A549 (cell line): ENCODE data around the gene CETP.

Source experiments
- BCL3 ChIP-seq: fragments of >200 bp; sonication (Bioruptor Twin); formaldehyde crosslinking; IDR thresholded peaks from 3 replicates; pipeline ENCODE4 v1.6.1; 2016
- BHLHE40 ChIP-seq: IDR thresholded peaks from 2 replicates; pipeline ENCODE4 v1.6.1; 2012; ENCODE audit warnings: low read depth, low read length, inconsistent platforms
- CTCF ChIP-seq: fragments of >200 bp; sonication (Bioruptor Twin); formaldehyde crosslinking; IDR thresholded peaks from 3 replicates; pipeline ENCODE4 v1.5.1; 2016
- JUNB ChIP-seq: fragments of >200 bp; sonication (Bioruptor Twin); formaldehyde crosslinking; IDR thresholded peaks from 2 replicates; pipeline ENCODE4 v1.6.1; 2016
- MYC ChIP-seq: IDR thresholded peaks from 2 replicates; pipeline ENCODE4 v1.6.1; 2012; ENCODE audit warnings: mild to moderate bottlenecking, inconsistent platforms, low read length, improper control_type of control experiment, borderline replicate concordance
- POLR2A ChIP-seq: IDR thresholded peaks from 2 replicates; pipeline ENCODE4 v1.6.1; 2012; ENCODE audit warnings: mild to moderate bottlenecking, low read length
- RAD21 ChIP-seq, 2 experiments: fragments of >200 bp in 1 of 2; sonication (Bioruptor Twin) in 1 of 2; formaldehyde crosslinking in 1 of 2; IDR thresholded peaks in 1 of 2; conservative IDR thresholded peaks in 1 of 2; 2 replicates in 1 of 2; 3 replicates in 1 of 2; pipeline ENCODE4 v1.6.1; 2012 to 2018; ENCODE audit warnings: inconsistent platforms in 1 of 2
- RCOR1 ChIP-seq: fragments of 150-350 bp; IDR thresholded peaks from 2 replicates; pipeline ENCODE4 v1.6.1; 2014; ENCODE audit warnings: antibody characterized with exemption, low read length, low read depth
- SMC3 ChIP-seq: fragments of >200 bp; sonication (Bioruptor Twin); formaldehyde crosslinking; IDR thresholded peaks from 3 replicates; pipeline ENCODE4 v1.6.1; 2018; ENCODE audit warnings: inconsistent platforms
- ZC3H11A ChIP-seq: fragments of 450-650 bp; IDR thresholded peaks from 2 replicates; pipeline ENCODE4 v1.6.1; 2014; ENCODE audit warnings: antibody characterized with exemption, mild to moderate bottlenecking
- TF ChIP-seq, protein P1 (sequence below): fragments of 450-650 bp; IDR thresholded peaks from 2 replicates; pipeline ENCODE4 v1.6.1; 2014; ENCODE audit warnings: antibody characterized with exemption

DNA sequence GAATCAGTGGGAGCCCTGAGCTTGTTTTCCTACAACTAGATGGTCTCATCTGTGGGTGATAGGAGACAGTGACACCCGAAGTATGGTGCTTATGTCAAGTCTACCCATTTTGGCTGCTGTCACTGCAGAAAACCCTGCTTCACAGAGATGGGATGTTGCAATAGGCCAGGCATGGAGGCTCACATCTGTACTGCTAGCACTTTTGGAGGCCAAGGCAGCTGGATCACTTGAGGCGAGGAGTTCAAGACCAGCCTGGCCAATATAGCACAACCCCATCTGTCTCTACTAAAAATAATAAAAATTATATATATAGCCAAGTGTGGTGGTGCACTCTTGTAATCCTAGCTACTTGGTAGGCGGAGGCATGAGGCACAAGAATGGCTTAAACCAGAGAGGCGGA, 32.1 kb upstream of the CETP start:
- no peak for TF ChIP-seq MYC
- no peak for TF ChIP-seq JUNB
- no peak for TF ChIP-seq RCOR1
- no peak for TF ChIP-seq RAD21 (conservative IDR thresholded peaks at IDR 0.05 in 1 of 2, IDR thresholded peaks at IDR 0.05 in 1 of 2)
- no peak for TF ChIP-seq SMC3
- TF ChIP-seq BHLHE40 = no peak
- TF ChIP-seq, protein P1, sequence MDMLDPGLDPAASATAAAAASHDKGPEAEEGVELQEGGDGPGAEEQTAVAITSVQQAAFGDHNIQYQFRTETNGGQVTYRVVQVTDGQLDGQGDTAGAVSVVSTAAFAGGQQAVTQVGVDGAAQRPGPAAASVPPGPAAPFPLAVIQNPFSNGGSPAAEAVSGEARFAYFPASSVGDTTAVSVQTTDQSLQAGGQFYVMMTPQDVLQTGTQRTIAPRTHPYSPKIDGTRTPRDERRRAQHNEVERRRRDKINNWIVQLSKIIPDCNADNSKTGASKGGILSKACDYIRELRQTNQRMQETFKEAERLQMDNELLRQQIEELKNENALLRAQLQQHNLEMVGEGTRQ = no peak
- no peak for TF ChIP-seq BCL3
- TF ChIP-seq ZC3H11A = no peak
- TF ChIP-seq CTCF = no peak
- TF ChIP-seq POLR2A = no peak
